ENCODE data around the gene LYPD3. TPM values are rescaled to one million over a fixed set of nuclear protein-coding genes. Genes with fewer than 3 reads are reported as not detected.

Gene LYPD3
- polyA plus RNA-seq, 1 donor = 1.0 TPM

DNA sequence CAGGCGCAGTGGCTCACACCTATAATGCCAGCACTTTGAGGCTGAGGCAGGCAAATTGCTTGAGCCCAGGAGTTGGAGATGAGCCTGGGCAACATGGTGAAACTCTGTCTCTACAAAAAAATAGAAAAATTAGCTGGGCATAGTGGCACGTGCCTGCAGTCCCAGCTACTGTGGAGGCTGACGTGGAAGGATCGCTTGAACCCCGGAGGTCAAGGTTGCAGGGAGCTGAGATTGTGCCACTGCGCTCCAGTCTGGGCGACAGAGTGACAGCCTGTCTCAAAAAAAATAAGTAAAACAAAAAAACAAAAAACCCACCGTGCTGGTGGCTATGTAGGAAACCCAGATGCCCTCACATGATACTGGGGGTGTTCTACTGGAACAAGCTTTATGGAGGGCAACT lies 22.8 kb upstream of the LYPD3 start:
- DNase-seq = no peak
- H3K27me3 ChIP-seq (ENCODE audit: control insufficient read depth, insufficient read depth, low read length) = no peaks in the 10 kb centered on the region
- H3K9me3 ChIP-seq (ENCODE audit: control insufficient read depth, low read depth, low read length) = no peaks in the 10 kb centered on the region
- H3K27ac ChIP-seq (ENCODE audit: low read length) = no peak overlapping the region
- H3K36me3 ChIP-seq (ENCODE audit: control insufficient read depth, insufficient read depth, low read length) = peaks cover 10% of the 10 kb centered on the region
- WGBS (ENCODE audit: insufficient coverage, low lambda C conversion rate) = 100% methylated on average over 1 of the region's 8 CpGs
- no peak overlapping the region for H3K4me3 ChIP-seq (ENCODE audit: low read length)
- H3K4me1 ChIP-seq (ENCODE audit: control insufficient read depth, insufficient read depth, low read length) = no peaks in the 10 kb centered on the region

GRCh38 chr19:43486412-43486811 lies 21.0 kb upstream of the LYPD3 start:
- H3K27me3 ChIP-seq (ENCODE audit: control insufficient read depth, insufficient read depth, low read length) = no peaks in the 10 kb centered on the region
- no peak overlapping the region for H3K27ac ChIP-seq (ENCODE audit: low read length)
- H3K4me3 ChIP-seq (ENCODE audit: low read length) = no peak overlapping the region
- H3K36me3 ChIP-seq (ENCODE audit: control insufficient read depth, insufficient read depth, low read length) = peaks cover 13% of the 10 kb centered on the region
- H3K4me1 ChIP-seq (ENCODE audit: control insufficient read depth, insufficient read depth, low read length) = no peaks in the 10 kb centered on the region
- no peak for DNase-seq
- no peaks in the 10 kb centered on the region for H3K9me3 ChIP-seq (ENCODE audit: control insufficient read depth, low read depth, low read length)
- WGBS (ENCODE audit: insufficient coverage, low lambda C conversion rate) = no CpG with 5 or more reads among the region's 7 CpGs

DNA sequence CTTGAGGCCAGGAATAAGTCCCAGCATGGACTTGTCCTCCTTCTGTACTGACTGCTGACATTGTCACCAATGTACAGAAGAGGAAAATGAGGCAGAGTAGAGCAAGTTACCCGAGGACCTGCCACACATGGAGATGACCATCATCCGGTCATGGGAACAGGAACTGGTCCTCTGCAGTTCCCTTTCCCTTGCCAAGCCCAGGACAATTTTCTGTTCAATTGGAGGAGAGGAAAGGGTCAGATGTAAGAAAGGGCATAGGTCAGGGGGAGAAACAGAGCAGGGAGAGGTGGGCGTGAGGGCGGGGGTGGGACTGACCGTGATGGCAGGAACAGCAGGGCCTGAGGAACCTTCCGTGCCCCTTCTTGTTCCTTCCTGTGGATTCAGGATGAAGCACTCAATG lies 20.5 kb upstream of the LYPD3 start:
- no peaks in the 10 kb centered on the region for H3K9me3 ChIP-seq (ENCODE audit: control insufficient read depth, low read depth, low read length)
- no peaks in the 10 kb centered on the region for H3K4me1 ChIP-seq (ENCODE audit: control insufficient read depth, insufficient read depth, low read length)
- DNase-seq = no peak
- WGBS (ENCODE audit: insufficient coverage, low lambda C conversion rate) = no CpG with 5 or more reads among the region's 6 CpGs
- no peaks in the 10 kb centered on the region for H3K27me3 ChIP-seq (ENCODE audit: control insufficient read depth, insufficient read depth, low read length)
- H3K36me3 ChIP-seq (ENCODE audit: control insufficient read depth, insufficient read depth, low read length) = peaks cover 14% of the 10 kb centered on the region
- no peak overlapping the region for H3K4me3 ChIP-seq (ENCODE audit: low read length)
- H3K27ac ChIP-seq (ENCODE audit: low read length) = no peak overlapping the region

DNA sequence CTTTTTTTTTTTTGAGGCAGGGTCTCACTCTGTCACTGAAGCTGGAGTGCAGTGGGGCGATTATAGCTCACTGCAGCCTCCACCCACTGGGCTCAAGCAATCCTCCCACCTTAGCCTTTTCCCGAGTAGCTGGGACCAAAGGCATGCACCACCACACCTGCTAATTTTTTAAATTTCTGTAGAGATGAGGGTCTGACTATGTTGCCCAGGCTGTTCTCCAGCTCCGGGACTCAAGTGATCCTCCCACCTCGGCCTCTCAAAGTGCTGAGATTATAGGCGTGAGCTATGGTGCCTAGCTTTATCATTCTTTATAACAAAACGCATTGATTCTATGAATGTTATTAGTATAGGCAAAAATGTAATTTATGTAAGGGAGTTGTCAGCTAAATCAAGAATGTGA lies 17.9 kb upstream of the LYPD3 start:
- WGBS (ENCODE audit: insufficient coverage, low lambda C conversion rate) = 100% methylated on average over 2 of the region's 6 CpGs
- no peaks in the 10 kb centered on the region for H3K27me3 ChIP-seq (ENCODE audit: control insufficient read depth, insufficient read depth, low read length)
- H3K9me3 ChIP-seq (ENCODE audit: control insufficient read depth, low read depth, low read length) = no peaks in the 10 kb centered on the region
- peaks cover 21% of the 10 kb centered on the region for H3K36me3 ChIP-seq (ENCODE audit: control insufficient read depth, insufficient read depth, low read length)
- no peak overlapping the region for H3K4me3 ChIP-seq (ENCODE audit: low read length)
- no peak for DNase-seq
- H3K27ac ChIP-seq (ENCODE audit: low read length) = no peak overlapping the region
- H3K4me1 ChIP-seq (ENCODE audit: control insufficient read depth, insufficient read depth, low read length) = no peaks in the 10 kb centered on the region

- Histone ChIP-seq H3K27ac (ENCODE audit: low read length) (no peak overlapping the region), H3K4me3 (ENCODE audit: low read length) (no peak overlapping the region), H3K36me3 (ENCODE audit: control insufficient read depth, insufficient read depth, low read length) (peaks cover 28% of the 10 kb centered on the region), H3K9me3 (ENCODE audit: control insufficient read depth, low read depth, low read length) (no peaks in the 10 kb centered on the region), H3K27me3 (ENCODE audit: control insufficient read depth, insufficient read depth, low read length) (no peaks in the 10 kb centered on the region), H3K4me1 (ENCODE audit: control insufficient read depth, insufficient read depth, low read length) (no peaks in the 10 kb centered on the region)
- DNase-seq = no peak
- WGBS (ENCODE audit: insufficient coverage, low lambda C conversion rate) = 100% methylated on average over 1 of the region's 4 CpGs
Measured at GRCh38 chr19:43482193-43482592, 16.8 kb upstream of the LYPD3 start.

GRCh38 chr19:43481701-43482100 lies 16.3 kb upstream of the LYPD3 start:
- Histone ChIP-seq H3K27ac (ENCODE audit: low read length) (no peak overlapping the region), H3K36me3 (ENCODE audit: control insufficient read depth, insufficient read depth, low read length) (peaks cover 31% of the 10 kb centered on the region), H3K4me1 (ENCODE audit: control insufficient read depth, insufficient read depth, low read length) (no peaks in the 10 kb centered on the region), H3K9me3 (ENCODE audit: control insufficient read depth, low read depth, low read length) (no peaks in the 10 kb centered on the region), H3K27me3 (ENCODE audit: control insufficient read depth, insufficient read depth, low read length) (no peaks in the 10 kb centered on the region), H3K4me3 (ENCODE audit: low read length) (no peak overlapping the region)
- 88% methylated on average over 5 of the region's 6 CpGs for WGBS (ENCODE audit: insufficient coverage, low lambda C conversion rate)
- no peak for DNase-seq

DNA sequence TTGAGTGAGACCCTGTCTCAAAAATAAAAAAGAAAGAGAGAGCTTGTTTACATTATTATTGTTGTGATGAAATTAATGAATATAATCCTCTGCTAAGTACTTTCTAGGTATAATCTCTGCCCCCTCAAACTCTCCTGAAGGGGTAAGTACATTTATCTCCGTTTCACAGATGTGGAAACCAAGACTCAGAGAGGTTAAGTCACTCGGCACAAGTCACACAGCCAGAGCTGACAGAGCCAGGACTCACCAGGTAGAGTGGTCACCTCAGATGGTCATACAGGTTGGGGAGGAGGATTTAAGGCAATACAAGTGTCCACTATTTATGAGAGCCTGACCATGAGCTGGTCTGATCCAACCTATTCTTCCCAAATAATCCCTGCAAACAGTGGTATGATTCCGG lies 15.2 kb upstream of the LYPD3 start:
- H3K36me3 ChIP-seq (ENCODE audit: control insufficient read depth, insufficient read depth, low read length) = peaks cover 30% of the 10 kb centered on the region
- no peak overlapping the region for H3K4me3 ChIP-seq (ENCODE audit: low read length)
- 100% methylated on average over 1 of the region's 3 CpGs for WGBS (ENCODE audit: insufficient coverage, low lambda C conversion rate)
- no peak for DNase-seq
- no peaks in the 10 kb centered on the region for H3K27me3 ChIP-seq (ENCODE audit: control insufficient read depth, insufficient read depth, low read length)
- no peaks in the 10 kb centered on the region for H3K9me3 ChIP-seq (ENCODE audit: control insufficient read depth, low read depth, low read length)
- H3K4me1 ChIP-seq (ENCODE audit: control insufficient read depth, insufficient read depth, low read length) = no peaks in the 10 kb centered on the region
- no peak overlapping the region for H3K27ac ChIP-seq (ENCODE audit: low read length)

GRCh38 chr19:43479961-43480561 lies 14.7 kb upstream of the LYPD3 start:
- Histone ChIP-seq H3K4me1 (ENCODE audit: control insufficient read depth, insufficient read depth, low read length) (peaks cover 1% of the 10 kb centered on the region), H3K9me3 (ENCODE audit: control insufficient read depth, low read depth, low read length) (no peaks in the 10 kb centered on the region), H3K27ac (ENCODE audit: low read length) (no peak overlapping the region), H3K36me3 (ENCODE audit: control insufficient read depth, insufficient read depth, low read length) (peaks cover 30% of the 10 kb centered on the region), H3K4me3 (ENCODE audit: low read length) (no peak overlapping the region), H3K27me3 (ENCODE audit: control insufficient read depth, insufficient read depth, low read length) (no peaks in the 10 kb centered on the region)
- no peak for DNase-seq
- no CpG with 5 or more reads among the region's 4 CpGs for WGBS (ENCODE audit: insufficient coverage, low lambda C conversion rate)

GRCh38 chr19:43479226-43479625 lies 13.8 kb upstream of the LYPD3 start:
- Histone ChIP-seq H3K9me3 (ENCODE audit: control insufficient read depth, low read depth, low read length) (no peaks in the 10 kb centered on the region), H3K36me3 (ENCODE audit: control insufficient read depth, insufficient read depth, low read length) (peaks cover 30% of the 10 kb centered on the region), H3K4me1 (ENCODE audit: control insufficient read depth, insufficient read depth, low read length) (peaks cover 6% of the 10 kb centered on the region), H3K27ac (ENCODE audit: low read length) (no peak overlapping the region), H3K27me3 (ENCODE audit: control insufficient read depth, insufficient read depth, low read length) (no peaks in the 10 kb centered on the region), H3K4me3 (ENCODE audit: low read length) (no peak overlapping the region)
- no CpG with 5 or more reads among the region's 15 CpGs for WGBS (ENCODE audit: insufficient coverage, low lambda C conversion rate)
- DNase-seq = no peak

DNA sequence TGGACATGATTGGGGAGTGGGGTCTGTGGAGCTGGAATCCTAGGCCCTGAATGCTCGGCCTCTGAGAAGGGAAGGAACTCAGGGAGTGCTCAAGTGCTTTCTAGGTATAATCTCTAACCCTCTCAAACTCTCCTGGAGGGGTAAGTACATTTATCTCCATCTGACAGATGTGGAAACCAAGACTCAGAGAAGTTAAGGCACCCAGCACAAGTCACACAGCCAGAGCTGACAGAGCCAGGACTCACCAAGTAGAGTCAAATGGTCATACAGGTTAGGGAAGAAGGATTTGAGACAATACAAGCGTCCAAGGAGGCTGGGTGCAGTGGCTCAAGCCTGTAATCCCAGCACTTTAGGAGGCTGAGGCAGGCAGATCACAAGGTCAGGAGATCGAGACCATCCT lies 12.9 kb upstream of the LYPD3 start:
- Histone ChIP-seq H3K4me1 (ENCODE audit: control insufficient read depth, insufficient read depth, low read length) (peaks cover 6% of the 10 kb centered on the region), H3K27me3 (ENCODE audit: control insufficient read depth, insufficient read depth, low read length) (no peaks in the 10 kb centered on the region), H3K27ac (ENCODE audit: low read length) (no peak overlapping the region), H3K36me3 (ENCODE audit: control insufficient read depth, insufficient read depth, low read length) (peaks cover 30% of the 10 kb centered on the region), H3K4me3 (ENCODE audit: low read length) (no peak overlapping the region), H3K9me3 (ENCODE audit: control insufficient read depth, low read depth, low read length) (no peaks in the 10 kb centered on the region)
- no CpG with 5 or more reads among the region's 3 CpGs for WGBS (ENCODE audit: insufficient coverage, low lambda C conversion rate)
- no peak for DNase-seq

DNA sequence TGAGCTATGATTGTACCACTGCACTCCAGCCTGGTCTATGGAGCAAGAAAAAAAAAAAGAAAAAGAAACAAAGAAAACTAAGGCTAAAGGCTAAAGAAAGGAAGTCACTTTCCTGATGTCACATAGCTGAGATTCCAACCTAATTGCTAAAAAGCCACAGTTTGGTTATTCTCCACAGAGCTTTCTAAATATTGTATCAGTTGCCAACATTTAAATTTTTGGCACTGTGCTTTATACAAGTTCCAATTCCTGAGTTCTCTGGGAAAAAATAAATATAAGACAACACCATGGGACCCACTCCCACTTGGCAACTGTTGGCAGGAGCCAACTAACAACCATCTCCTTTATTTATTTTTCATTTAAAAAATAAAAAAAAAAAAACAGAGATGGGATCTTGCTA lies 11.2 kb upstream of the LYPD3 start:
- DNase-seq = no peak
- Histone ChIP-seq H3K4me3 (ENCODE audit: low read length) (no peak overlapping the region), H3K27me3 (ENCODE audit: control insufficient read depth, insufficient read depth, low read length) (no peaks in the 10 kb centered on the region), H3K9me3 (ENCODE audit: control insufficient read depth, low read depth, low read length) (no peaks in the 10 kb centered on the region), H3K27ac (ENCODE audit: low read length) (no peak overlapping the region), H3K4me1 (ENCODE audit: control insufficient read depth, insufficient read depth, low read length) (peaks cover 6% of the 10 kb centered on the region), H3K36me3 (ENCODE audit: control insufficient read depth, insufficient read depth, low read length) (peaks cover 24% of the 10 kb centered on the region)
